Measurements from ENCODE around the gene NNMT. TPM values are rescaled to one million over a fixed set of nuclear protein-coding genes. Genes with fewer than 3 reads are reported as not detected.

Gene NNMT
- polyA plus RNA-seq, 1 of the 3 experiments (the other 2 are of a cell fraction): 84.6 TPM

DNA sequence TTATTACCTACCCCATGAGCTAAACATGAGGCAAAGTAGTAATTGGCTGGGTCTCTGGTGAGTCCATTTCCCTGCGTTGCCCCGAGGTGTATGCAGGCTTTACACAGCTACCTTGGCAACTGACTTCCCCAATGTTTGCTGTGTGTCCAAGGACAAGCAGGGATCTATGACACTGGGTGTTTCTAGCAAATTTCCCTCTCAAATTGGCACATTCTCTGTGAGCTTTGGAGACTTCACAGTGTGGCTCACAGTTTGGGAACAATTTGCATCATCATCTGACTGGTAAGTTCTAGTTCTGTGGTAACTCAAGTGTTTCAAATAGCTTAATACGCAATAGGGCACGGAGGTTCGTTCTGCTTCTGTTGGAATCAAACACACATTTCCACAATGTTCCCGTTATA, 12.5 kb downstream of the NNMT start:
- peaks cover 63% of the 10 kb centered on the region for H3K79me2 ChIP-seq (ENCODE audit: insufficient read depth)
- peaks cover 7 to 21% of the 10 kb centered on the region in 2 experiments for H3K36me3 ChIP-seq (replicated peaks in 1 of 2; ENCODE audit: control insufficient read depth in 1 of 2, insufficient read depth in 2 of 2, low read length in 1 of 2)
- no peaks in the 10 kb centered on the region for H4K20me1 ChIP-seq (ENCODE audit: insufficient read depth)
- H2AFZ ChIP-seq (ENCODE audit: low read depth): no peak overlapping the region
- H3K9ac ChIP-seq: no peak overlapping the region
- no peaks in the 10 kb centered on the region for H3K27me3 ChIP-seq (ENCODE audit: insufficient read depth)
- ChIA-PET POLR2A (no interaction called here), CTCF (interaction anchor here (1.1 to 2.5 kb wide), 5 partner anchors 9 to 317 kb away, joined by 3 to 12 read pairs (median 9); no protein-coding TSS in a partner anchor)
- H3K9me2 ChIP-seq: no peaks in the 10 kb centered on the region
- 73% methylated on average over 6 of the region's 6 CpGs for WGBS (ENCODE audit: low lambda C conversion rate)
- no peaks in the 10 kb centered on the region for H3F3A ChIP-seq (replicated peaks; ENCODE audit: insufficient read depth)
- peak overlapping the region; percentile 59 to 86; a peak in 3 of 4 replicates for H3K27ac ChIP-seq (ENCODE audit: low read depth in 2 of 2, low read length in 1 of 2)
- no peak overlapping the region for H3K4me3 ChIP-seq (ENCODE audit: low read depth in 2 of 2, low read length in 1 of 2)
- no peaks in the 10 kb centered on the region for H3K9me3 ChIP-seq
- H3K4me1 ChIP-seq (ENCODE audit: control insufficient read depth in 1 of 2, insufficient read depth in 2 of 2, low read depth in 1 of 2, low read length in 1 of 2): peaks cover 0 to 11% of the 10 kb centered on the region in 2 experiments; a peak in 1 of 4 replicates
- H3K4me2 ChIP-seq: 0 out of 2 replicates have a peak overlapping the region, but pooled peaks have one; percentile 47
- DNase-seq: no peak
- TF ChIP-seq NFIC (IDR thresholded peaks at IDR 0.05; ENCODE audit: borderline replicate concordance) (no peak), RAD21 (IDR thresholded peaks at IDR 0.05; ENCODE audit: low read length) (no peak), SIN3A (IDR thresholded peaks at IDR 0.05; ENCODE audit: borderline replicate concordance, low read depth, low read length) (no peak), TAF1 (IDR thresholded peaks at IDR 0.05; ENCODE audit: borderline replicate concordance, low read depth, low read length) (no peak), RCOR1 (IDR thresholded peaks at IDR 0.05; ENCODE audit: low read length) (no peak), ELF1 (IDR thresholded peaks at IDR 0.05) (no peak), NRF1 (IDR thresholded peaks at IDR 0.05; ENCODE audit: low read depth, low read length) (no peak), JUND (IDR thresholded peaks at IDR 0.05) (no peak)

DNA sequence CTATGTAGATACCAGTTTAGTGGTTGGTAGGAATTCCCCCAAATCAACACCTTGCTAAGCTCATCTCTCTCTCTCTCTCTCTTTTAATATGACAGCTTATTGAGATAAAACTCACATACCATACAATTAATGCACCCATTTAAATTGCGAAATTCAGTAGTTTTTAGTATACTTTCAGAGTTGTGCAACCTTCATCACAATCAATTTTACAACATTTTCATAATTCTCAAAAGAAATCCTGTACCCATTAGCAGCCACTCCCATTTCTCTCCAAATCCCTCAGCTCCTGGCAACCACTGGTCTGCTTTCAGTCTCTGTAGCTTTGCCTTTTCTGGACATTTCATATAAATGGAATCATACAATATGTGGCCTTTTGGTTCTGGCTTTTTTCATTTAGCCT, 13.3 kb downstream of the NNMT start:
- 92% methylated on average over 1 of the region's 1 CpG for WGBS (ENCODE audit: low lambda C conversion rate)
- no peak overlapping the region for H3K9ac ChIP-seq
- no peak overlapping the region for H2AFZ ChIP-seq (ENCODE audit: low read depth)
- H3K27ac ChIP-seq (ENCODE audit: low read depth in 2 of 2, low read length in 1 of 2): peak overlapping the region in 1 of 2 experiments; percentile 86; a peak in 1 of 4 replicates
- peaks cover 56% of the 10 kb centered on the region for H3K79me2 ChIP-seq (ENCODE audit: insufficient read depth)
- no peaks in the 10 kb centered on the region for H3K9me2 ChIP-seq
- DNase-seq: no peak
- H3K4me3 ChIP-seq (ENCODE audit: low read depth in 2 of 2, low read length in 1 of 2): no peak overlapping the region
- peaks cover 7 to 24% of the 10 kb centered on the region in 2 experiments for H3K36me3 ChIP-seq (replicated peaks in 1 of 2; ENCODE audit: control insufficient read depth in 1 of 2, insufficient read depth in 2 of 2, low read length in 1 of 2)
- H3K27me3 ChIP-seq (ENCODE audit: insufficient read depth): no peaks in the 10 kb centered on the region
- ChIA-PET POLR2A (no interaction called here), CTCF (interaction anchor here (1.1 to 2.1 kb wide), 3 partner anchors 9 to 317 kb away, joined by 3 to 6 read pairs (median 3); no protein-coding TSS in a partner anchor)
- no peaks in the 10 kb centered on the region for H3F3A ChIP-seq (replicated peaks; ENCODE audit: insufficient read depth)
- H3K4me1 ChIP-seq (ENCODE audit: control insufficient read depth in 1 of 2, insufficient read depth in 2 of 2, low read depth in 1 of 2, low read length in 1 of 2): peaks cover 0 to 11% of the 10 kb centered on the region in 2 experiments; a peak in 1 of 4 replicates
- no peaks in the 10 kb centered on the region for H3K9me3 ChIP-seq
- H3K4me2 ChIP-seq: no peak overlapping the region
- H4K20me1 ChIP-seq (ENCODE audit: insufficient read depth): no peaks in the 10 kb centered on the region
- TF ChIP-seq MXI1 (IDR thresholded peaks at IDR 0.05; ENCODE audit: low read depth, low read length): no peak
- TF ChIP-seq, protein P1, sequence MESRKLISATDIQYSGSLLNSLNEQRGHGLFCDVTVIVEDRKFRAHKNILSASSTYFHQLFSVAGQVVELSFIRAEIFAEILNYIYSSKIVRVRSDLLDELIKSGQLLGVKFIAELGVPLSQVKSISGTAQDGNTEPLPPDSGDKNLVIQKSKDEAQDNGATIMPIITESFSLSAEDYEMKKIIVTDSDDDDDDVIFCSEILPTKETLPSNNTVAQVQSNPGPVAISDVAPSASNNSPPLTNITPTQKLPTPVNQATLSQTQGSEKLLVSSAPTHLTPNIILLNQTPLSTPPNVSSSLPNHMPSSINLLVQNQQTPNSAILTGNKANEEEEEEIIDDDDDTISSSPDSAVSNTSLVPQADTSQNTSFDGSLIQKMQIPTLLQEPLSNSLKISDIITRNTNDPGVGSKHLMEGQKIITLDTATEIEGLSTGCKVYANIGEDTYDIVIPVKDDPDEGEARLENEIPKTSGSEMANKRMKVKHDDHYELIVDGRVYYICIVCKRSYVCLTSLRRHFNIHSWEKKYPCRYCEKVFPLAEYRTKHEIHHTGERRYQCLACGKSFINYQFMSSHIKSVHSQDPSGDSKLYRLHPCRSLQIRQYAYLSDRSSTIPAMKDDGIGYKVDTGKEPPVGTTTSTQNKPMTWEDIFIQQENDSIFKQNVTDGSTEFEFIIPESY (IDR thresholded peaks at IDR 0.05; ENCODE audit: borderline replicate concordance, low read depth): no peak
- TF ChIP-seq RCOR1 (IDR thresholded peaks at IDR 0.05; ENCODE audit: low read length): no peak
- TF ChIP-seq POLR2AphosphoS5 (IDR thresholded peaks at IDR 0.05; ENCODE audit: low read depth, low read length): no peak
- no peak for TF ChIP-seq FOSL2 (IDR thresholded peaks at IDR 0.05; ENCODE audit: borderline replicate concordance, low read depth)
- TF ChIP-seq, protein P2, sequence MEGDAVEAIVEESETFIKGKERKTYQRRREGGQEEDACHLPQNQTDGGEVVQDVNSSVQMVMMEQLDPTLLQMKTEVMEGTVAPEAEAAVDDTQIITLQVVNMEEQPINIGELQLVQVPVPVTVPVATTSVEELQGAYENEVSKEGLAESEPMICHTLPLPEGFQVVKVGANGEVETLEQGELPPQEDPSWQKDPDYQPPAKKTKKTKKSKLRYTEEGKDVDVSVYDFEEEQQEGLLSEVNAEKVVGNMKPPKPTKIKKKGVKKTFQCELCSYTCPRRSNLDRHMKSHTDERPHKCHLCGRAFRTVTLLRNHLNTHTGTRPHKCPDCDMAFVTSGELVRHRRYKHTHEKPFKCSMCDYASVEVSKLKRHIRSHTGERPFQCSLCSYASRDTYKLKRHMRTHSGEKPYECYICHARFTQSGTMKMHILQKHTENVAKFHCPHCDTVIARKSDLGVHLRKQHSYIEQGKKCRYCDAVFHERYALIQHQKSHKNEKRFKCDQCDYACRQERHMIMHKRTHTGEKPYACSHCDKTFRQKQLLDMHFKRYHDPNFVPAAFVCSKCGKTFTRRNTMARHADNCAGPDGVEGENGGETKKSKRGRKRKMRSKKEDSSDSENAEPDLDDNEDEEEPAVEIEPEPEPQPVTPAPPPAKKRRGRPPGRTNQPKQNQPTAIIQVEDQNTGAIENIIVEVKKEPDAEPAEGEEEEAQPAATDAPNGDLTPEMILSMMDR (IDR thresholded peaks at IDR 0.05): no peak
- TF ChIP-seq, protein P3, sequence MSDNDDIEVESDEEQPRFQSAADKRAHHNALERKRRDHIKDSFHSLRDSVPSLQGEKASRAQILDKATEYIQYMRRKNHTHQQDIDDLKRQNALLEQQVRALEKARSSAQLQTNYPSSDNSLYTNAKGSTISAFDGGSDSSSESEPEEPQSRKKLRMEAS (IDR thresholded peaks at IDR 0.05; ENCODE audit: low read depth): no peak
- TF ChIP-seq GATA2 (CRISPR knock-in tag; IDR thresholded peaks at IDR 0.05): no peak
- no peak for TF ChIP-seq NRF1 (IDR thresholded peaks at IDR 0.05; ENCODE audit: low read depth, low read length)
- no peak for TF ChIP-seq TEAD4 (IDR thresholded peaks at IDR 0.05; ENCODE audit: borderline replicate concordance, insufficient read depth)
- TF ChIP-seq, protein P4, sequence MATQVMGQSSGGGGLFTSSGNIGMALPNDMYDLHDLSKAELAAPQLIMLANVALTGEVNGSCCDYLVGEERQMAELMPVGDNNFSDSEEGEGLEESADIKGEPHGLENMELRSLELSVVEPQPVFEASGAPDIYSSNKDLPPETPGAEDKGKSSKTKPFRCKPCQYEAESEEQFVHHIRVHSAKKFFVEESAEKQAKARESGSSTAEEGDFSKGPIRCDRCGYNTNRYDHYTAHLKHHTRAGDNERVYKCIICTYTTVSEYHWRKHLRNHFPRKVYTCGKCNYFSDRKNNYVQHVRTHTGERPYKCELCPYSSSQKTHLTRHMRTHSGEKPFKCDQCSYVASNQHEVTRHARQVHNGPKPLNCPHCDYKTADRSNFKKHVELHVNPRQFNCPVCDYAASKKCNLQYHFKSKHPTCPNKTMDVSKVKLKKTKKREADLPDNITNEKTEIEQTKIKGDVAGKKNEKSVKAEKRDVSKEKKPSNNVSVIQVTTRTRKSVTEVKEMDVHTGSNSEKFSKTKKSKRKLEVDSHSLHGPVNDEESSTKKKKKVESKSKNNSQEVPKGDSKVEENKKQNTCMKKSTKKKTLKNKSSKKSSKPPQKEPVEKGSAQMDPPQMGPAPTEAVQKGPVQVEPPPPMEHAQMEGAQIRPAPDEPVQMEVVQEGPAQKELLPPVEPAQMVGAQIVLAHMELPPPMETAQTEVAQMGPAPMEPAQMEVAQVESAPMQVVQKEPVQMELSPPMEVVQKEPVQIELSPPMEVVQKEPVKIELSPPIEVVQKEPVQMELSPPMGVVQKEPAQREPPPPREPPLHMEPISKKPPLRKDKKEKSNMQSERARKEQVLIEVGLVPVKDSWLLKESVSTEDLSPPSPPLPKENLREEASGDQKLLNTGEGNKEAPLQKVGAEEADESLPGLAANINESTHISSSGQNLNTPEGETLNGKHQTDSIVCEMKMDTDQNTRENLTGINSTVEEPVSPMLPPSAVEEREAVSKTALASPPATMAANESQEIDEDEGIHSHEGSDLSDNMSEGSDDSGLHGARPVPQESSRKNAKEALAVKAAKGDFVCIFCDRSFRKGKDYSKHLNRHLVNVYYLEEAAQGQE (IDR thresholded peaks at IDR 0.05; ENCODE audit: low read depth, low read length): no peak
- no peak for TF ChIP-seq YY1 (IDR thresholded peaks at IDR 0.05; ENCODE audit: low read depth)
- TF ChIP-seq SMC3 (IDR thresholded peaks at IDR 0.05; ENCODE audit: low read depth, low read length): no peak
- TF ChIP-seq, protein P5, sequence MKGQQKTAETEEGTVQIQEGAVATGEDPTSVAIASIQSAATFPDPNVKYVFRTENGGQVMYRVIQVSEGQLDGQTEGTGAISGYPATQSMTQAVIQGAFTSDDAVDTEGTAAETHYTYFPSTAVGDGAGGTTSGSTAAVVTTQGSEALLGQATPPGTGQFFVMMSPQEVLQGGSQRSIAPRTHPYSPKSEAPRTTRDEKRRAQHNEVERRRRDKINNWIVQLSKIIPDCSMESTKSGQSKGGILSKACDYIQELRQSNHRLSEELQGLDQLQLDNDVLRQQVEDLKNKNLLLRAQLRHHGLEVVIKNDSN (IDR thresholded peaks at IDR 0.05; ENCODE audit: borderline replicate concordance, low read depth): no peak
- TF ChIP-seq FOXM1 (IDR thresholded peaks at IDR 0.05; ENCODE audit: low read depth): no peak
